GM12801 (cell line): ENCODE data around the gene MEN1.

Experiments
- CTCF ChIP-seq: IDR thresholded peaks from one replicate; pipeline ENCODE4 v1.5.1; 2011; ENCODE audit warnings: control low read depth; ENCODE audit not compliant: insufficient read length; ENCODE audit errors: extremely low read depth

The MEN1 gene

GRCh38 chr11:64787526-64788320 is 22.6 kb downstream of the MEN1 start:
- TF ChIP-seq CTCF = no peak

- no peak for TF ChIP-seq CTCF
These were observed 24.0 kb downstream of the MEN1 start for GRCh38 chr11:64786308-64786707.

GRCh38 chr11:64784813-64785581 is 25.4 kb downstream of the MEN1 start:
- TF ChIP-seq CTCF = no peak

GRCh38 chr11:64778473-64779298 is 31.7 kb downstream of the MEN1 start, which contains the start of gene SF1:
TSS of gene SF1 (minus strand) at chr11:64778542. CDS start at chr11:64778392, 150 bp downstream.
- TF ChIP-seq CTCF = no peak

- TF ChIP-seq CTCF = no peak
These were observed 32.2 kb downstream of the MEN1 start for GRCh38 chr11:64778223-64778472.

- TF ChIP-seq CTCF = no peak
These were observed 32.7 kb downstream of the MEN1 start for GRCh38 chr11:64777449-64778222.
